Panc1 (cell line): Measurements from ENCODE around the gene LSM2. TPM values are rescaled to one million over a fixed set of nuclear protein-coding genes. Genes with fewer than 3 reads are reported as not detected.
"Not testable (repeated sequence)": the region's sequence is repeated elsewhere in the genome, so short reads cannot be mapped to it uniquely, and the experiment has no call there.

Experiments used
- ATAC-seq: fragments of 200-7000 bp; cut with Tn5 transposase; 2 replicates; pipeline ENCODE4 v1.9.1; 2020; ENCODE audit warnings: mild to moderate bottlenecking, moderate library complexity
- BruUV-seq: library from RNA; stranded (reverse); fragments of 400-500 nt; replicated peaks from 2 replicates; lab custom pipeline; 2021; lab: Mats Ljungman, UMichigan
- CTCF ChIA-PET: fragments of 300-600 bp; sonication (Branson Sonifier 250); formaldehyde crosslinking; loops from one replicate; lab custom pipeline; 2022; ENCODE audit warnings: antibody characterized with exemption; lab: Charles Lee
- POLR2A ChIA-PET: fragments of 300-600 bp; sonication (Branson Sonifier 250); formaldehyde crosslinking; loops from one replicate; lab custom pipeline; 2022; ENCODE audit warnings: antibody characterized with exemption; lab: Charles Lee
- DNase-seq: peaks from one replicate; pipeline ENCODE4 v3.0.0-alpha.2; 2010; ENCODE audit warnings: low read depth, low spot score
- H3K27ac ChIP-seq: 2 replicates; pipeline ENCODE4 v1.5.1; 2011; ENCODE audit warnings: mild to moderate bottlenecking, low read length, inconsistent platforms
- H3K27me3 ChIP-seq: fragments of 200-500 bp; sonication (Bioruptor generic); 2 replicates; pipeline ENCODE4 v1.6.0; 2014; ENCODE audit warnings: low read length, inconsistent platforms; ENCODE audit not compliant: control insufficient read depth, insufficient read depth
- H3K36me3 ChIP-seq: fragments of 200-500 bp; sonication (Bioruptor generic); 2 replicates; pipeline ENCODE4 v1.5.1; 2014; ENCODE audit warnings: inconsistent platforms, mild to moderate bottlenecking, low read length, moderate library complexity; ENCODE audit not compliant: control insufficient read depth, insufficient read depth
- H3K4me1 ChIP-seq: 2 replicates; pipeline ENCODE4 v1.5.1; 2011; ENCODE audit warnings: inconsistent platforms, mild to moderate bottlenecking, low read length, moderate library complexity; ENCODE audit not compliant: control insufficient read depth, insufficient read depth
- H3K4me3 ChIP-seq, 2 experiments: 2 replicates each; pipeline ENCODE4 v1.5.1; 2011 to 2012; ENCODE audit warnings: low read depth in 2 of 2, low read length in 2 of 2, mild to moderate bottlenecking in 2 of 2, inconsistent platforms in 1 of 2, moderate library complexity in 1 of 2
- H3K9me3 ChIP-seq: fragments of 200-500 bp; sonication (Bioruptor generic); 2 replicates; pipeline ENCODE4 v1.5.1; 2014; ENCODE audit warnings: low read depth, mild to moderate bottlenecking, inconsistent platforms, low read length, moderate library complexity; ENCODE audit not compliant: control insufficient read depth, insufficient read depth
- CTCF ChIP-seq: fragments of 450-650 bp; IDR thresholded peaks from 2 replicates; pipeline ENCODE4 v1.5.1; 2017; ENCODE audit warnings: mild to moderate bottlenecking
- POLR2AphosphoS5 ChIP-seq: IDR thresholded peaks from 2 replicates; pipeline ENCODE4 v1.6.1; 2012; ENCODE audit warnings: mild to moderate bottlenecking, low read depth, low read length, moderate library complexity
- REST ChIP-seq, 2 experiments: IDR thresholded peaks; 2 replicates each; pipeline ENCODE4 v1.6.1; 2011 to 2012; ENCODE audit warnings: low read depth in 2 of 2, control low read depth in 1 of 2, low read length in 1 of 2, mild to moderate bottlenecking in 1 of 2, moderate library complexity in 1 of 2; ENCODE audit not compliant: insufficient read depth in 1 of 2
- SIN3A ChIP-seq: IDR thresholded peaks from 2 replicates; pipeline ENCODE4 v1.6.1; 2012; ENCODE audit warnings: low read depth, mild to moderate bottlenecking, low read length, moderate library complexity, borderline replicate concordance; ENCODE audit not compliant: insufficient read depth
- TCF7L2 ChIP-seq: IDR thresholded peaks from 2 replicates; pipeline ENCODE4 v1.6.1; 2011; ENCODE audit warnings: mild to moderate bottlenecking, low read depth, low read length, inconsistent platforms
- in situ Hi-C: cut with HindIII; loops from 2 replicates; pipeline ENCODE4 v1.10.0; 2016; ENCODE audit warnings: low sequenced_read_pairs, low pct_unique_long_range_greater_than_20kb
- intact Hi-C: fragments of 100-400 bp; cut with micrococcal nuclease; formaldehyde crosslinking; loops from one replicate; pipeline ENCODE4 v1.10.0; 2022; ENCODE audit not compliant: unreplicated experiment
- total RNA-seq: library from RNA; stranded (reverse); gene quantifications from one replicate; pipeline ENCODE4 v1.2.1, GENCODE V29; 2021; ENCODE audit not compliant: unreplicated experiment

LSM2 gene
- total RNA-seq, 1 experiment from 2014 or later, result 89.7 TPM

GRCh38 chr6:31813465-31813849 is 6.7 kb upstream of the LSM2 start:
- Histone ChIP-seq H3K27ac (peak overlapping the region; percentile 87), H3K4me1 (peaks cover 5% of the 10 kb centered on the region; the same call in 1 of the 2 replicates), H3K27me3 (no peaks in the 10 kb centered on the region), H3K4me3 (peak overlapping the region; percentile 35 to 48; a peak in 3 of 4 replicates), H3K9me3 (no peaks in the 10 kb centered on the region), H3K36me3 (no peaks in the 10 kb centered on the region)
- ATAC-seq (no peak), DNase-seq (no peak)
- ChIA-PET CTCF (no interaction called here), POLR2A (no interaction called here)
- intact Hi-C loops, result no loop called here
- in situ Hi-C loops, result no loop called here
- BruUV-seq, result no TSS peak
- no peak for TF ChIP-seq SIN3A
- no peak for TF ChIP-seq CTCF
- no peak for TF ChIP-seq POLR2AphosphoS5
- TF ChIP-seq TCF7L2, result no peak
- TF ChIP-seq REST (IDR thresholded peaks at IDR 0.05; ENCODE audit: insufficient read depth in 1 of 2, low read depth in 2 of 2, low read length in 1 of 2), result no peak

- intact Hi-C loops, result no loop called here
- H3K36me3 ChIP-seq, result no peaks in the 10 kb centered on the region
- no peak overlapping the region for H3K27ac ChIP-seq
- TF ChIP-seq TCF7L2 (no peak), REST (IDR thresholded peaks at IDR 0.05; ENCODE audit: insufficient read depth in 1 of 2, low read depth in 2 of 2, low read length in 1 of 2) (no peak), CTCF (no peak), SIN3A (no peak), POLR2AphosphoS5 (no peak)
- DNase-seq, result no peak
- H3K4me3 ChIP-seq, result no peak overlapping the region
- ATAC-seq, result no peak
- peaks cover 8% of the 10 kb centered on the region; the same call in 1 of the 2 replicates for H3K4me1 ChIP-seq
- no peaks in the 10 kb centered on the region for H3K27me3 ChIP-seq
- H3K9me3 ChIP-seq, result no peaks in the 10 kb centered on the region
- in situ Hi-C loops, result no loop called here
- ChIA-PET POLR2A (interaction anchor here (0.6 kb wide), 1 partner anchor 80 kb away, joined by 3 read pairs; no protein-coding TSS in a partner anchor), CTCF (interaction anchor here (0.5 kb wide), 1 partner anchor 19 kb away, joined by 10 read pairs; no protein-coding TSS in a partner anchor)
- no TSS peak for BruUV-seq
Measured at GRCh38 chr6:31811645-31812044, 4.9 kb upstream of the LSM2 start.

- ATAC-seq, CTCF ChIA-PET, in situ Hi-C loops, H3K27me3 ChIP-seq, DNase-seq, BruUV-seq, intact Hi-C loops, H3K4me3 ChIP-seq, H3K4me1 ChIP-seq, H3K36me3 ChIP-seq, H3K27ac ChIP-seq, H3K9me3 ChIP-seq: not testable (repeated sequence)
- POLR2A ChIA-PET, result interaction anchor here (0.8 kb wide), 1 partner anchor 10 kb away, joined by 3 read pairs; no protein-coding TSS in a partner anchor
Measured at GRCh38 chr6:31808599-31808998, 1.8 kb upstream of the LSM2 start.
